Spleen (tissue), 11 donors: Measurements from ENCODE around the gene HEATR9. TPM values are rescaled to one million over a fixed set of nuclear protein-coding genes. Genes with fewer than 3 reads are reported as not detected.

Experiments used
- DNase-seq: peaks from one replicate; pipeline ENCODE4 v3.0.0-alpha.2; 2020
- H3K27ac ChIP-seq, 8 donors: fragments of 200-600 bp; sonication (generic) in 7 of 8; 1 replicate in 4 of 8; 2 replicates in 4 of 8; pipeline versions ENCODE4 v1.5.0 to v1.8.0; 2016 to 2021; ENCODE audit warnings: inconsistent platforms in 4 of 8, mild to moderate bottlenecking in 4 of 8, moderate library complexity in 1 of 8
- H3K27me3 ChIP-seq, 7 donors: fragments of 200-600 bp; sonication (generic) in 6 of 7; replicated peaks in 1 of 7; 1 replicate in 4 of 7; 2 replicates in 3 of 7; pipeline versions ENCODE4 v1.5.0 to v1.8.0; 2016 to 2021; ENCODE audit warnings: inconsistent platforms in 3 of 7, mild to moderate bottlenecking in 1 of 7
- H3K36me3 ChIP-seq, 6 donors: fragments of 200-600 bp; sonication (generic) in 5 of 6; 1 replicate in 4 of 6; 2 replicates in 2 of 6; pipeline versions ENCODE4 v1.5.0 to v1.8.0; 2016 to 2021; ENCODE audit warnings: inconsistent platforms in 2 of 6
- H3K4me1 ChIP-seq, 6 donors: fragments of 200-600 bp; sonication (generic) in 5 of 6; 1 replicate in 3 of 6; 2 replicates in 3 of 6; pipeline versions ENCODE4 v1.5.0 to v1.8.0; 2016 to 2021; ENCODE audit warnings: inconsistent platforms in 3 of 6
- H3K4me3 ChIP-seq, 8 donors: fragments of 200-600 bp; sonication (generic) in 7 of 8; 1 replicate in 4 of 8; 2 replicates in 4 of 8; pipeline versions ENCODE4 v1.5.0 to v1.8.0; 2016 to 2021; ENCODE audit warnings: inconsistent platforms in 4 of 8, mild to moderate bottlenecking in 4 of 8, moderate library complexity in 2 of 8
- H3K9me3 ChIP-seq, 8 donors: fragments of 200-600 bp; sonication (generic) in 7 of 8; 1 replicate in 4 of 8; 2 replicates in 4 of 8; pipeline versions ENCODE4 v1.5.0 to v1.8.0; 2016 to 2021; ENCODE audit warnings: inconsistent platforms in 4 of 8
- POLR2A ChIP-seq, 3 donors: fragments of 450-650 bp; IDR thresholded peaks; one replicate each; pipeline ENCODE4 v1.5.1; 2017; ENCODE audit warnings: antibody characterized with exemption in 3 of 3, mild to moderate bottlenecking in 1 of 3
- POLR2AphosphoS5 ChIP-seq, 3 donors: sonication (generic); formaldehyde crosslinking; IDR thresholded peaks; one replicate each; pipeline ENCODE4 v1.5.1; 2017; ENCODE audit warnings: antibody characterized with exemption in 3 of 3
- WGBS, 5 donors: extraction: QIAGEN DNeasy Blood & Tissue Kit in 3 of 5; methylation state at CpG; one replicate each; pipeline versions ENCODE4 v1.1.5 to v1.1.7; 2013 to 2018; 5-methylcytosine and 5-hydroxymethylcytosine counted together
- intact Hi-C: fragments of 100-400 bp; cut with DNase I; formaldehyde crosslinking; loops from one replicate; pipeline ENCODE4 v1.15.0; 2023; ENCODE audit warnings: low total_unique reads
- polyA plus RNA-seq, 3 donors: library from polyadenylated mRNA; stranded (reverse); fragments of 200-250 nt; gene quantifications; one replicate each; pipeline ENCODE4 v1.2.1, GENCODE V29; 2013
- small RNA-seq, 4 donors: library from RNA; depleted of rRNA; stranded (forward); fragments of <200 nt; gene quantifications; one replicate each; pipeline ENCODE3, GENCODE V24; 2016
- total RNA-seq, 7 donors: library from RNA; depleted of rRNA in 3 of 7; stranded (reverse); fragments of >200 nt in 3 of 7; fragmentation: NEBNext Ultra II Directional in 4 of 7; extraction: Animal tissue kit (Norgen Biotek cat#: 25700) in 4 of 7; gene quantifications; one replicate each; pipeline versions ENCODE4 v1.1.0 to v1.2.1, GENCODE V29; 2016 to 2021
- TF ChIP-seq, protein P1 (sequence below), 11 experiments: fragments of 200-600 bp in 7 of 11; fragments of 450-650 bp in 4 of 11; sonication (generic) in 4 of 11; IDR thresholded peaks in 8 of 11; conservative IDR thresholded peaks in 3 of 11; 1 replicate in 7 of 11; 2 replicates in 4 of 11; pipeline versions ENCODE4 v1.4.0 to v1.8.0; 2016 to 2021; ENCODE audit warnings: antibody characterized with exemption in 11 of 11, inconsistent platforms in 4 of 11, mild to moderate bottlenecking in 1 of 11
- donor health status: healthy with polysubstance abuse.
- donor health status: DM: no; HTN: no; CAD: no; lungs with moderate emphysema.
- donor health status: DM: no; HTN: no; CAD: no.
- donor health status: Bipolar disorder and iron deficiency.
- donor health status: healthy.
- donor health status: DM: no; HTN: no; CAD: no.
- donor health status: DM: yes; HTN: yes; CAD: no.

The HEATR9 gene
- total and polyA plus RNA-seq, 10 donors: 0.05 to 0.92 (median 0.49) TPM

DNA sequence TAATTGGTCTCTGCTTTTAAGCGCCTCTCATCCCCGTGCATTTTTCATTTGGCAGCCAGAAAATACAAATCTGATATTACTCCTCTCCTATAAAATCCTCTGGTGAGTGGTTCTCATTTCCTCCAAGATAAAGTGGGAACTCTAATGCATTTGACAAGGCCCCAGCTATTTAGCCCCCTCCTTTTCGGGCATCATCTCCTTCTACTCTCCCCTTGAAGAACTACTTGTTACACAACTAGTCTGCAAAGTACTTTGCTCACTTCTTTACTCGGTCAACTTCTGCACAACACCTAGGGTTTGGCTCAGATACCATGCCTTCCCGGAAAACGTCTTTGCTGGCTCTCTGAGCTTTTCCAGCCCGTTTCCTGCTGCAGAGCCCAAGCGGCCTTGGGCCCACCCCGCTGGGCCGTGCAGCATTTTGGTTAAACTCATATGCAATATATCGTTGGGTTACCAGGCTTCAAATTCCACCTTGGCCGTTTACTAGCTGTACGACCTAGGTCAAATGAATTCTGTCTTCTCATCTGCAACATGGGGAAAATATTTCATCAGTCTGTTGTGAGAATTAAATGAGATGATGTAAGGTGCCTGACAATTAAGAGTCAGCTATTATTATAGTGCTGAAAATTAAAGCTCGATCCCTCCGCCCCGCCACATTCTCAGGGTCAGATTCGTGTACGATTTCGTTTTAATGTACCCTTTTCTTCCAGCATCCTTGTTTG is 60.3 kb downstream of the HEATR9 start:
- TF ChIP-seq, protein P1, sequence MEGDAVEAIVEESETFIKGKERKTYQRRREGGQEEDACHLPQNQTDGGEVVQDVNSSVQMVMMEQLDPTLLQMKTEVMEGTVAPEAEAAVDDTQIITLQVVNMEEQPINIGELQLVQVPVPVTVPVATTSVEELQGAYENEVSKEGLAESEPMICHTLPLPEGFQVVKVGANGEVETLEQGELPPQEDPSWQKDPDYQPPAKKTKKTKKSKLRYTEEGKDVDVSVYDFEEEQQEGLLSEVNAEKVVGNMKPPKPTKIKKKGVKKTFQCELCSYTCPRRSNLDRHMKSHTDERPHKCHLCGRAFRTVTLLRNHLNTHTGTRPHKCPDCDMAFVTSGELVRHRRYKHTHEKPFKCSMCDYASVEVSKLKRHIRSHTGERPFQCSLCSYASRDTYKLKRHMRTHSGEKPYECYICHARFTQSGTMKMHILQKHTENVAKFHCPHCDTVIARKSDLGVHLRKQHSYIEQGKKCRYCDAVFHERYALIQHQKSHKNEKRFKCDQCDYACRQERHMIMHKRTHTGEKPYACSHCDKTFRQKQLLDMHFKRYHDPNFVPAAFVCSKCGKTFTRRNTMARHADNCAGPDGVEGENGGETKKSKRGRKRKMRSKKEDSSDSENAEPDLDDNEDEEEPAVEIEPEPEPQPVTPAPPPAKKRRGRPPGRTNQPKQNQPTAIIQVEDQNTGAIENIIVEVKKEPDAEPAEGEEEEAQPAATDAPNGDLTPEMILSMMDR (IDR thresholded peaks at IDR 0.05 in 8 of 11, conservative IDR thresholded peaks at IDR 0.05 in 3 of 11): no peak
- TF ChIP-seq POLR2AphosphoS5 (IDR thresholded peaks at IDR 0.05): no peak
- no peak for TF ChIP-seq POLR2A (IDR thresholded peaks at IDR 0.05)
- peak overlapping the region; percentile 60 to 92 (median 85) for H3K4me3 ChIP-seq
- intact Hi-C loops: loop anchor here (5.0 kb wide), 1 partner anchor 41 kb away; no protein-coding TSS in a partner anchor
- no peaks in the 10 kb centered on the region for H3K27me3 ChIP-seq
- H3K9me3 ChIP-seq: no peaks in the 10 kb centered on the region
- WGBS, 5 donors: 19 to 28% (median 24%) methylated on average over 19 of the region's 19 CpGs
- no peaks in the 10 kb centered on the region for H3K36me3 ChIP-seq
- DNase-seq: peak; percentile 79
- peak overlapping the region; percentile 91 to 98 (median 98) for H3K27ac ChIP-seq
- peaks cover 30 to 74% (median 60%) of the 10 kb centered on the region in 6 donors for H3K4me1 ChIP-seq

DNA sequence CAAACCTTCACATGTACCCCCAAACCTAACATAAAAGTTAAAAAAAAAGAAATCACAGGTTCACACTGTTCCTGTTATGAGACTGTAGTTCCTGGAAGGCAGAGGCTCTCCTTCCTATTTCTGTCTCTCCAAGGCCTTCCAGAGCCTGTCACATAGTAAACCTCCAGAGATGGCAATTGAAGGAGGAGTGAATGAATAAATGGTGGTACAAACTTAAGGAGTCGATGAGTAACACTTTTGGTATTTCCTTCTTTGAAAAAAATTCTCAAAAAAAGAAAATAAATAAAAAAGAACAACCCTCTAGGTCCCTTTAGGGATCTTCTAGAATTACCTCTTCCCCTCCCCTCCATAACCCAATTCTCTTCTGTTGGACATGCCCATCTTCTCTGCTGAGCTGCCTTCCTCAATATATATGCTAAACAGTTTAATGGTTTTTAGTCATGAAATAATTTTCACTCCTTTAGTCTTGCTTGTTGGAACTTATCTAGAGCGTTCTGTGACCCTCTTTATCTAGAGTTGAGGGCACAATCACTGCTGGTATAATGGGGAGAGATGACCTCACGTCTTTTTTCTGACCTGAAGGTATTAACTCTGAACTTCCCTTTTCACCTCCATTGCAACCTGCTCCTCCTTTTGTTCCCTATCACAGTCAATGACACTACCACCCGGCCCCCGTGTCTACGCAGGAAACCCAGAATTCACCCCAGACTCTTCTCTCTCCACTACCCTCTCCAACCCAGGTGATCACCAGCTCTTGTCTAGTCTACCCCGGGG is 61.1 kb downstream of the HEATR9 start:
- 67 to 78% (median 72%) methylated on average over 7 of the region's 7 CpGs for whole genome bisulfite sequencing, 5 donors
- peak overlapping the region; percentile 91 to 98 (median 98) for H3K27ac ChIP-seq

More for the DNA sequence above, 61.1 kb downstream of the HEATR9 start:
- H3K36me3 ChIP-seq: no peaks in the 10 kb centered on the region
- no peaks in the 10 kb centered on the region for H3K27me3 ChIP-seq
- no peak overlapping the region for H3K4me3 ChIP-seq
- DNase-seq: no peak
- H3K9me3 ChIP-seq: no peaks in the 10 kb centered on the region
- intact Hi-C loops: loop anchor here (5.0 kb wide), 1 partner anchor 40 kb away; no protein-coding TSS in a partner anchor
- TF ChIP-seq POLR2AphosphoS5 (IDR thresholded peaks at IDR 0.05) (no peak), POLR2A (IDR thresholded peaks at IDR 0.05) (no peak)
- TF ChIP-seq, protein P1 (IDR thresholded peaks at IDR 0.05 in 8 of 11, conservative IDR thresholded peaks at IDR 0.05 in 3 of 11): no peak
- H3K4me1 ChIP-seq: peaks cover 26 to 66% (median 51%) of the 10 kb centered on the region in 6 donors

Small RNA genes lying within 50 kb of the gene (small RNA-seq; reads per million reads assigned to genes)
- 131 to 266 (median 181) reads per million in 4 donors for gene RF00100

Other genes starting within 250 kb of the HEATR9 start
- gene RASL10B, start 137.3 kb downstream of the HEATR9 start, total RNA-seq: under 1 TPM in 6 of 7 donors, not detected in 1; 0.11 to 0.74 (median 0.25) TPM
- under 1 TPM; 0.09 to 0.50 (median 0.29) TPM for gene RASL10B, start 137.3 kb downstream of the HEATR9 start, polyA plus RNA-seq
- not detected for gene GAS2L2, start 115.7 kb downstream of the HEATR9 start, total RNA-seq
- gene GAS2L2, start 115.7 kb downstream of the HEATR9 start, polyA plus RNA-seq: under 1 TPM; 0.02 to 0.03 (median 0.02) TPM
- not detected for gene C17orf50, start 108.0 kb downstream of the HEATR9 start, total RNA-seq
- under 1 TPM in 2 of 3 donors, not detected in 1; 0.15 to 0.42 TPM for gene C17orf50, start 108.0 kb downstream of the HEATR9 start, polyA plus RNA-seq
- 1 to 10 TPM; 1.5 to 5.9 (median 3.1) TPM for gene MMP28, start 73.2 kb downstream of the HEATR9 start, total RNA-seq
- gene MMP28, start 73.2 kb downstream of the HEATR9 start, polyA plus RNA-seq: 1 to 10 TPM; 1.1 to 3.5 (median 1.7) TPM
- gene TAF15, start 59.4 kb downstream of the HEATR9 start, total RNA-seq: 100 to 1,000 TPM in 5 of 7 donors, 10 to 100 TPM in 2; 78.7 to 184 (median 146) TPM
- gene TAF15, start 59.4 kb downstream of the HEATR9 start, polyA plus RNA-seq: 100 to 1,000 TPM in 1 of 3 donors, 10 to 100 TPM in 2; 55.9 to 113 (median 84.7) TPM
- gene CCL5, start 11.5 kb upstream of the HEATR9 start, total RNA-seq: 10 to 100 TPM; 53.8 to 93.2 (median 83.4) TPM
- 10 to 100 TPM; 26.0 to 30.9 (median 29.7) TPM for gene CCL5, start 11.5 kb upstream of the HEATR9 start, polyA plus RNA-seq
- gene RDM1, start 61.9 kb upstream of the HEATR9 start, total RNA-seq: under 1 TPM in 2 of 7 donors, not detected in 5; 0.52 to 0.82 TPM
- gene RDM1, start 61.9 kb upstream of the HEATR9 start, polyA plus RNA-seq: 1 to 10 TPM in 1 of 3 donors, under 1 TPM in 2; 0.48 to 2.3 (median 0.52) TPM
- gene LYZL6, start 74.8 kb upstream of the HEATR9 start, total RNA-seq: not detected
- not detected for gene LYZL6, start 74.8 kb upstream of the HEATR9 start, polyA plus RNA-seq
- gene CCL16, start 112.6 kb upstream of the HEATR9 start, total RNA-seq: 1 to 10 TPM in 6 of 7 donors, under 1 TPM in 1; 0.32 to 8.4 (median 1.9) TPM
- 1 to 10 TPM in 1 of 3 donors, under 1 TPM in 2; 0.27 to 1.7 (median 0.37) TPM for gene CCL16, start 112.6 kb upstream of the HEATR9 start, polyA plus RNA-seq
- gene CCL14, start 117.8 kb upstream of the HEATR9 start, total RNA-seq: 1,000 to 10,000 TPM in 1 of 7 donors, 100 to 1,000 TPM in 6; 279 to 1,219 (median 345) TPM
- 100 to 1,000 TPM in 2 of 3 donors, 10 to 100 TPM in 1; 72.3 to 262 (median 220) TPM for gene CCL14, start 117.8 kb upstream of the HEATR9 start, polyA plus RNA-seq
- gene CCL15, start 132.7 kb upstream of the HEATR9 start, total RNA-seq: not detected
- under 1 TPM; 0.15 to 0.20 (median 0.19) TPM for gene CCL15, start 132.7 kb upstream of the HEATR9 start, polyA plus RNA-seq
- 10 to 100 TPM in 4 of 7 donors, 1 to 10 TPM in 3; 7.5 to 40.6 (median 15.5) TPM for gene CCL23, start 149.1 kb upstream of the HEATR9 start, total RNA-seq
- gene CCL23, start 149.1 kb upstream of the HEATR9 start, polyA plus RNA-seq: 10 to 100 TPM in 1 of 3 donors, 1 to 10 TPM in 2; 1.6 to 12.7 (median 6.6) TPM
- gene CCL18, start 195.4 kb upstream of the HEATR9 start, total RNA-seq: 10 to 100 TPM in 5 of 7 donors, 1 to 10 TPM in 2; 5.2 to 27.8 (median 11.0) TPM
- gene CCL18, start 195.4 kb upstream of the HEATR9 start, polyA plus RNA-seq: 100 to 1,000 TPM in 1 of 3 donors, 10 to 100 TPM in 1, 1 to 10 TPM in 1; 9.8 to 109 (median 75.6) TPM
- 10 to 100 TPM; 10.7 to 85.9 (median 23.3) TPM for gene CCL3, start 221.3 kb upstream of the HEATR9 start, total RNA-seq
- 10 to 100 TPM; 11.7 to 41.5 (median 17.6) TPM for gene CCL3, start 221.3 kb upstream of the HEATR9 start, polyA plus RNA-seq
- gene CCL4, start 234.9 kb upstream of the HEATR9 start, total RNA-seq: 10 to 100 TPM; 23.5 to 81.0 (median 33.8) TPM
- 10 to 100 TPM; 10.1 to 32.9 (median 15.8) TPM for gene CCL4, start 234.9 kb upstream of the HEATR9 start, polyA plus RNA-seq